LoVo (cell line): Measurements from ENCODE around the gene POLR2B.
A peak's percentile ranks its signal among the peaks of the same experiment; 100 is the strongest.
"Not testable (repeated sequence)": the region's sequence is repeated elsewhere in the genome, so short reads cannot be mapped to it uniquely, and the experiment has no call there.

Source experiments
- DNase-seq: peaks from one replicate; pipeline ENCODE4 v3.0.0-alpha.2; 2016; ENCODE audit warnings: low spot score

Gene POLR2B

GRCh38 chr4:56978750-56979303 is at the start of gene POLR2B:
TSS of gene POLR2B (plus strand) at chr4:56978896. CDS start at chr4:56978986, 90 bp downstream.
- DNase-seq, result peak; percentile 97

- DNase-seq, result no peak
Measured at GRCh38 chr4:56930638-56931037, 48.1 kb upstream of the POLR2B start.

GRCh38 chr4:56931924-56932323 is 46.8 kb upstream of the POLR2B start:
- DNase-seq, result no peak

GRCh38 chr4:56937262-56937661 is 41.4 kb upstream of the POLR2B start:
- DNase-seq, result peak; percentile 48

GRCh38 chr4:56939826-56940225 is 38.9 kb upstream of the POLR2B start:
- DNase-seq, result not testable (repeated sequence)

GRCh38 chr4:56940403-56940802 is 38.3 kb upstream of the POLR2B start:
- DNase-seq, result no peak

- DNase-seq, result no peak
Measured at GRCh38 chr4:56940971-56941370, 37.7 kb upstream of the POLR2B start.

- DNase-seq, result no peak
Measured at GRCh38 chr4:56941403-56941802, 37.3 kb upstream of the POLR2B start.

- no peak for DNase-seq
Measured at GRCh38 chr4:56953680-56954520, 24.8 kb upstream of the POLR2B start.

GRCh38 chr4:56958111-56958517 is 20.6 kb upstream of the POLR2B start:
- no peak for DNase-seq

GRCh38 chr4:56959100-56959499 is 19.6 kb upstream of the POLR2B start:
- no peak for DNase-seq

- DNase-seq, result no peak
Measured at GRCh38 chr4:56961107-56961500, 17.6 kb upstream of the POLR2B start.

GRCh38 chr4:56971383-56971782 is 7.3 kb upstream of the POLR2B start:
- DNase-seq, result no peak

- no peak for DNase-seq
Measured at GRCh38 chr4:56972389-56972788, 6.3 kb upstream of the POLR2B start.

- DNase-seq, result no peak
Measured at GRCh38 chr4:56972809-56973208, 5.9 kb upstream of the POLR2B start.

GRCh38 chr4:56973336-56973735 is 5.4 kb upstream of the POLR2B start:
- no peak for DNase-seq

GRCh38 chr4:56976283-56976836 is 2.3 kb upstream of the POLR2B start:
- DNase-seq, result no peak

GRCh38 chr4:56976837-56977320 is 1.8 kb upstream of the POLR2B start:
- peak; percentile 58 for DNase-seq

GRCh38 chr4:56977321-56978012 is 1.2 kb upstream of the POLR2B start, which contains the start of gene NOA1:
TSS of gene NOA1 (minus strand) at chr4:56977606. CDS start at chr4:56977585, 21 bp downstream.
- peak; percentile 97 for DNase-seq

- peak; percentile 8 for DNase-seq
Measured at GRCh38 chr4:56979421-56980072, 851 bp downstream of the POLR2B start.

GRCh38 chr4:56981795-56982201 is 3.1 kb downstream of the POLR2B start:
- no peak for DNase-seq

GRCh38 chr4:56986192-56986591 is 7.5 kb downstream of the POLR2B start:
- no peak for DNase-seq
